WTC11 (cell line): ENCODE results near the gene TMEM190.

Experiments
- CBFB ChIP-seq: sonication (generic); formaldehyde crosslinking; IDR thresholded peaks from 2 replicates; pipeline ENCODE4 v1.8.1; 2022; ENCODE audit warnings: mild to moderate bottlenecking, low read depth, missing genetic modification reagents
- CTCF ChIP-seq: fragments of 200-600 bp; IDR thresholded peaks from 2 replicates; pipeline ENCODE4 v1.8.0; 2022; ENCODE audit warnings: antibody characterized with exemption
- FOXP1 ChIP-seq: sonication (generic); formaldehyde crosslinking; IDR thresholded peaks from 2 replicates; pipeline ENCODE4 v1.8.0; 2022; ENCODE audit warnings: missing genetic modification reagents, mild to moderate bottlenecking, moderate library complexity, borderline replicate concordance
- FOXP4 ChIP-seq: sonication (generic); formaldehyde crosslinking; IDR thresholded peaks from 2 replicates; pipeline ENCODE4 v1.8.0; 2022; ENCODE audit warnings: mild to moderate bottlenecking, missing genetic modification reagents
- SMAD3 ChIP-seq: sonication (generic); formaldehyde crosslinking; IDR thresholded peaks from 2 replicates; pipeline ENCODE4 v1.8.0; 2022; ENCODE audit warnings: missing genetic modification reagents, mild to moderate bottlenecking, borderline replicate concordance
- ZMAT4 ChIP-seq: fragments of 250-450 bp; sonication (Bioruptor Pico); IDR thresholded peaks from 2 replicates; pipeline ENCODE4 v1.9.0; 2021; ENCODE audit warnings: mild to moderate bottlenecking
- TF ChIP-seq, protein P1 (sequence below): sonication (generic); formaldehyde crosslinking; conservative IDR thresholded peaks from 2 replicates; pipeline ENCODE4 v1.8.1; 2022; ENCODE audit warnings: mild to moderate bottlenecking, missing genetic modification reagents

DNA sequence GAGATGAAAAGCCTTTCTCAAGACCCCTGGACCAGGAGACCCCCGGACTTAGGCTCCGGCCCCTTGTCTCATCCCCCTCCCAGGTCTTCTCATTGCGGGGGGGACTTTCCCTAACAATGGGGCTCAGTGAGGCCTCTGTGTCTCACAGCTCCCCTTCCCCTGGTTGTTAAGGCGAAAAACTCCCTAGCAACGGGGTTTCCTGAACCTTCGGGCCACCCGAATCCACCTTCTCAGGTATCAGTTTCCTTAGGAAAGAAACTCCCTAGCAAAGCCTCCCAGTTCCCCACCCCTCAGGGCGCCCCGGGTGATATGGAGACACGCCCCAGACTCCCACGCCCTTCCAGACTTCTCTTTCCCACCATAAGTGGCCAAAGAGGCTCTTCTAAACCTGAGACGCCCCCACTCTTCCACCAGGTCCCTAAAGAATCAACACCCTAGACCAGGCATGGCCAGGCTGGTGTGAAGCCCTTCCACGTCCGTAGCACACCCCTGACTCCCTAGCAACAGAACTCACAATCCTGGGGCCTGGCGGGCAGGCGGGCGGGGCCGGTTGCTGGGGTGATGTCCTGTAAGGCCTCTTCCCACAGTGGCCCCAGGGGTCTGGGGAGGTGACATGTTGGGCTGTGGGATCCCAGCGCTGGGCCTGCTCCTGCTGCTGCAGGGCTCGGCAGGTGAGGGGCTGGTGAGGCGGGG is at the start of gene TMEM190:
- TF ChIP-seq CTCF (no peak), CBFB (CRISPR knock-in tag) (no peak), ZMAT4 (no peak), FOXP1 (CRISPR knock-in tag) (no peak), FOXP4 (CRISPR knock-in tag) (no peak), SMAD3 (CRISPR knock-in tag) (no peak)
- TF ChIP-seq, protein P1, sequence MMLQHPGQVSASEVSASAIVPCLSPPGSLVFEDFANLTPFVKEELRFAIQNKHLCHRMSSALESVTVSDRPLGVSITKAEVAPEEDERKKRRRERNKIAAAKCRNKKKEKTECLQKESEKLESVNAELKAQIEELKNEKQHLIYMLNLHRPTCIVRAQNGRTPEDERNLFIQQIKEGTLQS (CRISPR knock-in tag) = no peak
